Left lung (tissue), 10 donors: ENCODE results near the gene IGSF11. TPM values are rescaled to one million over a fixed set of nuclear protein-coding genes. Genes with fewer than 3 reads are reported as not detected.

Source experiments
- ATAC-seq: fragments of 200-7000 bp; cut with Tn5 transposase; one replicate; pipeline ENCODE4 v1.9.1; 2020; ENCODE audit warnings: moderate library complexity
- DNase-seq, 4 donors: peaks; one replicate each; pipeline ENCODE4 v3.0.0-alpha.2; 2013 to 2020
- H3K27ac ChIP-seq, 2 donors: fragments of 200-600 bp; sonication (generic) in 1 of 2; one replicate each; pipeline versions ENCODE4 v1.5.0 to v1.8.0; 2020 to 2021
- H3K27me3 ChIP-seq, 2 donors: fragments of 200-600 bp; sonication (generic) in 1 of 2; one replicate each; pipeline versions ENCODE4 v1.5.0 to v1.8.0; 2020 to 2021
- H3K36me3 ChIP-seq, 2 donors: fragments of 200-600 bp; sonication (generic) in 1 of 2; one replicate each; pipeline versions ENCODE4 v1.5.0 to v1.8.0; 2020 to 2021
- H3K4me1 ChIP-seq, 2 donors: fragments of 200-600 bp; one replicate each; pipeline ENCODE4 v1.8.0; 2021
- H3K4me3 ChIP-seq, 2 donors: fragments of 200-600 bp; sonication (generic) in 1 of 2; one replicate each; pipeline versions ENCODE4 v1.5.0 to v1.8.0; 2020 to 2021; ENCODE audit warnings: mild to moderate bottlenecking in 1 of 2
- H3K9me3 ChIP-seq, 2 donors: fragments of 200-600 bp; sonication (generic) in 1 of 2; one replicate each; pipeline versions ENCODE4 v1.5.0 to v1.8.0; 2020 to 2021
- intact Hi-C, 2 donors: fragments of 100-400 bp; cut with DNase I; formaldehyde crosslinking; loops; one replicate each; pipeline versions ENCODE4 v1.11.2 to v1.14.2; 2022
- polyA plus RNA-seq, 6 donors: library from polyadenylated mRNA; unstranded; fragments of 120-200 nt; gene quantifications; one replicate each; pipeline ENCODE4 v1.2.1, GENCODE V29; 2013; ENCODE audit not compliant: insufficient read length in 6 of 6
- total RNA-seq, 2 donors: library from RNA; stranded (reverse); fragmentation: NEBNext Ultra II Directional; extraction: Animal tissue kit (Norgen Biotek cat#: 25700); gene quantifications; one replicate each; pipeline ENCODE4 v1.2.1, GENCODE V29; 2021
- TF ChIP-seq, protein P1 (sequence below), 2 donors: fragments of 200-600 bp; sonication (generic) in 1 of 2; IDR thresholded peaks; one replicate each; pipeline versions ENCODE4 v1.5.0 to v1.8.0; 2021; ENCODE audit warnings: antibody characterized with exemption in 2 of 2
- donor health status: DM: no; HTN: yes; CAD: no.
- donor health status: DM: no; HTN: no; CAD: no.

Gene IGSF11
- total and polyA plus RNA-seq, 8 donors = 0.06 to 1.3 (median 0.60) TPM

DNA sequence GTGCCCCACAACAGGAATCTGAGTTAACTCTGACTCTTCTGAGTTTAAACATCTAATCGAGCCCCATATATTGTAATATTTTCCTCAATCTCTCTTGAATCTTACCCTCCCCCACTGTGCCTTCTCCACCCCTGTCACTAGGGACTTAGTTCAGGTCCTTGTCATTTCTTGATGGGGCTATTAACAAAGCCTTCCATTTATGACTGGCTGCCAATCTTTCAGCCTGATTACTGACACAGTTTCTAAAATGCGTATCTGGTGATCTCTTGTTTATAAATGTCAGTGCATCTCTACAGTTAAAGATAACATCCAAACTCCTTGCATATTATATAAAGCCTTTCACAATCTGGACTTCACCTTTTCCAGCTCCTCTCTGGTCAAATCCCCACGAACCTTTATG, 124.3 kb downstream of the IGSF11 start:
- DNase-seq (no peak), ATAC-seq (no peak)
- intact Hi-C loops = no loop called here
- Histone ChIP-seq H3K9me3 (no peaks in the 10 kb centered on the region), H3K4me3 (no peak overlapping the region), H3K27ac (no peak overlapping the region), H3K36me3 (no peaks in the 10 kb centered on the region), H3K27me3 (peaks cover 0 to 3% of the 10 kb centered on the region in 2 donors), H3K4me1 (no peaks in the 10 kb centered on the region)
- TF ChIP-seq, protein P1, sequence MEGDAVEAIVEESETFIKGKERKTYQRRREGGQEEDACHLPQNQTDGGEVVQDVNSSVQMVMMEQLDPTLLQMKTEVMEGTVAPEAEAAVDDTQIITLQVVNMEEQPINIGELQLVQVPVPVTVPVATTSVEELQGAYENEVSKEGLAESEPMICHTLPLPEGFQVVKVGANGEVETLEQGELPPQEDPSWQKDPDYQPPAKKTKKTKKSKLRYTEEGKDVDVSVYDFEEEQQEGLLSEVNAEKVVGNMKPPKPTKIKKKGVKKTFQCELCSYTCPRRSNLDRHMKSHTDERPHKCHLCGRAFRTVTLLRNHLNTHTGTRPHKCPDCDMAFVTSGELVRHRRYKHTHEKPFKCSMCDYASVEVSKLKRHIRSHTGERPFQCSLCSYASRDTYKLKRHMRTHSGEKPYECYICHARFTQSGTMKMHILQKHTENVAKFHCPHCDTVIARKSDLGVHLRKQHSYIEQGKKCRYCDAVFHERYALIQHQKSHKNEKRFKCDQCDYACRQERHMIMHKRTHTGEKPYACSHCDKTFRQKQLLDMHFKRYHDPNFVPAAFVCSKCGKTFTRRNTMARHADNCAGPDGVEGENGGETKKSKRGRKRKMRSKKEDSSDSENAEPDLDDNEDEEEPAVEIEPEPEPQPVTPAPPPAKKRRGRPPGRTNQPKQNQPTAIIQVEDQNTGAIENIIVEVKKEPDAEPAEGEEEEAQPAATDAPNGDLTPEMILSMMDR (IDR thresholded peaks at IDR 0.05) = no peak

DNA sequence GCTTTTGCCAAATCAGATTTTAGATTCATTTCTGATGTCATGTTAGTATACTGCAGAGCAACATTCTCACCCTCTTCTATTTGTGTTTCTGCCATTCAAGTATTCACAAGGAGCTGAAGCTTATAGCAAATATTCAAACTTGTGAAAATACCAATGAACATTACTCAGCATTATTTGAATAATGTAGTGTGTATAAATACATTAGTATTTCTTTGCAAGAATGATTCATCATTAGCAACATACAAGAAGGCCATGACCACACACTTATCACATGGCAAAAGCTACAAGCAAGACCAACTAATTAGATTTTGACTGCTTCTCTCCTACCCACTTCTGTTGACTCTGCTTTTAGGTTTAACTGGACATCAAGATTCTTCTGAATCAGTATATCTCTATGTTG, 124.9 kb downstream of the IGSF11 start:
- DNase-seq = no peak
- Histone ChIP-seq H3K27me3 (peaks cover 0 to 3% of the 10 kb centered on the region in 2 donors), H3K27ac (no peak overlapping the region), H3K4me1 (no peaks in the 10 kb centered on the region), H3K36me3 (no peaks in the 10 kb centered on the region), H3K9me3 (no peaks in the 10 kb centered on the region), H3K4me3 (no peak overlapping the region)
- intact Hi-C loops = no loop called here
- TF ChIP-seq, protein P1 (IDR thresholded peaks at IDR 0.05) = no peak
- ATAC-seq = no peak

- Histone ChIP-seq H3K4me3 (no peak overlapping the region), H3K36me3 (no peaks in the 10 kb centered on the region), H3K9me3 (no peaks in the 10 kb centered on the region), H3K27ac (no peak overlapping the region), H3K27me3 (peaks cover 0 to 3% of the 10 kb centered on the region in 2 donors), H3K4me1 (no peaks in the 10 kb centered on the region)
- DNase-seq (no peak), ATAC-seq (no peak)
- intact Hi-C loops = no loop called here
- TF ChIP-seq, protein P1 (IDR thresholded peaks at IDR 0.05) = no peak
Observed at GRCh38 chr3:118907909-118908308, 126.7 kb downstream of the IGSF11 start.

GRCh38 chr3:118900737-118901525, 133.7 kb downstream of the IGSF11 start:
- Histone ChIP-seq H3K4me1 (no peaks in the 10 kb centered on the region), H3K27ac (no peak overlapping the region), H3K4me3 (no peak overlapping the region), H3K36me3 (no peaks in the 10 kb centered on the region), H3K27me3 (no peaks in the 10 kb centered on the region), H3K9me3 (no peaks in the 10 kb centered on the region)
- DNase-seq (no peak), ATAC-seq (no peak)
- TF ChIP-seq, protein P1 (IDR thresholded peaks at IDR 0.05) = no peak
- intact Hi-C loops = no loop called here

GRCh38 chr3:118890206-118890605, 144.4 kb downstream of the IGSF11 start:
- intact Hi-C loops = no loop called here
- no peak overlapping the region for H3K4me3 ChIP-seq
- ATAC-seq = no peak
- H3K4me1 ChIP-seq = no peaks in the 10 kb centered on the region
- H3K36me3 ChIP-seq = no peaks in the 10 kb centered on the region
- peaks cover 0 to 23% of the 10 kb centered on the region in 2 donors for H3K27me3 ChIP-seq
- no peak for DNase-seq
- no peak overlapping the region for H3K27ac ChIP-seq
- TF ChIP-seq, protein P1 (IDR thresholded peaks at IDR 0.05) = no peak
- no peaks in the 10 kb centered on the region for H3K9me3 ChIP-seq
